Karpas-422 (cell line): Measurements from ENCODE around the gene LGALS7. TPM values are rescaled to one million over a fixed set of nuclear protein-coding genes. Genes with fewer than 3 reads are reported as not detected.
A peak's percentile ranks its signal among the peaks of the same experiment; 100 is the strongest.
"Not testable (repeated sequence)": the region's sequence is repeated elsewhere in the genome, so short reads cannot be mapped to it uniquely, and the experiment has no call there.

Source experiments
- DNase-seq: peaks from one replicate; pipeline ENCODE4 v3.0.0-alpha.2; 2015
- H2AFZ ChIP-seq: fragments of 200-600 bp; sonication (generic); 2 replicates; pipeline ENCODE4 v1.6.1; 2014; ENCODE audit warnings: antibody characterized with exemption, low read length, mixed read lengths
- H3K27ac ChIP-seq: fragments of 200-600 bp; sonication (generic); 2 replicates; pipeline ENCODE4 v1.5.1; 2014; ENCODE audit warnings: mild to moderate bottlenecking, low read length, moderate library complexity
- H3K27me3 ChIP-seq: fragments of 200-600 bp; sonication (generic); 2 replicates; pipeline ENCODE4 v1.6.1; 2014; ENCODE audit warnings: low read length, mixed read lengths
- H3K36me3 ChIP-seq: fragments of 200-600 bp; sonication (generic); 2 replicates; pipeline ENCODE4 v1.6.1; 2014; ENCODE audit warnings: low read length, mixed read lengths; ENCODE audit not compliant: insufficient read depth
- H3K4me1 ChIP-seq: fragments of 200-600 bp; sonication (generic); 2 replicates; pipeline ENCODE4 v1.6.1; 2014; ENCODE audit warnings: mild to moderate bottlenecking, low read length, mixed read lengths
- H3K4me2 ChIP-seq: fragments of 200-600 bp; sonication (generic); 2 replicates; pipeline ENCODE4 v1.6.1; 2014; ENCODE audit warnings: low read length, low read depth, mild to moderate bottlenecking; ENCODE audit not compliant: poor library complexity, severe bottlenecking
- H3K4me3 ChIP-seq: fragments of 200-600 bp; sonication (generic); 2 replicates; pipeline ENCODE4 v1.5.1; 2014; ENCODE audit warnings: mild to moderate bottlenecking, antibody characterized with exemption, low read length, mixed read lengths
- H3K79me2 ChIP-seq: fragments of 200-600 bp; sonication (generic); 2 replicates; pipeline ENCODE4 v1.6.1; 2014; ENCODE audit warnings: mild to moderate bottlenecking, low read length, mixed read lengths
- H3K9ac ChIP-seq: fragments of 200-600 bp; sonication (generic); 2 replicates; pipeline ENCODE4 v1.6.0; 2014; ENCODE audit warnings: low read length
- H3K9me2 ChIP-seq: fragments of 200-600 bp; sonication (generic), shearing (Covaris generic); replicated peaks from 2 replicates; pipeline ENCODE4 v1.6.0; 2014; ENCODE audit warnings: mild to moderate bottlenecking, low read length, moderate library complexity; ENCODE audit not compliant: insufficient read depth
- H3K9me3 ChIP-seq: fragments of 300-700, 200-600 bp; sonication (generic); 2 replicates; pipeline ENCODE4 v1.6.1; 2014; ENCODE audit warnings: low read length, mixed read lengths
- H4K20me1 ChIP-seq: fragments of 200-600 bp; sonication (generic); 2 replicates; pipeline ENCODE4 v1.6.1; 2014; ENCODE audit warnings: mild to moderate bottlenecking, antibody characterized with exemption, low read length, low read depth; ENCODE audit not compliant: insufficient read depth
- total RNA-seq: library from RNA; depleted of rRNA; stranded (reverse); fragments of >200 nt; shearing (Covaris generic); gene quantifications from 2 replicates; pipeline ENCODE4 v1.2.3, GENCODE V29; 2014; ENCODE audit warnings: low replicate concordance

The LGALS7 gene
- total RNA-seq, 1 experiment from 2014 or later: not detected

GRCh38 chr19:38770949-38771275 is 2.4 kb downstream of the LGALS7 start:
- not testable (repeated sequence) for H3K27me3 ChIP-seq, H3K4me2 ChIP-seq, DNase-seq, H4K20me1 ChIP-seq, H3K36me3 ChIP-seq, H2AFZ ChIP-seq, H3K9ac ChIP-seq, H3K4me1 ChIP-seq, H3K9me3 ChIP-seq, H3K27ac ChIP-seq, H3K79me2 ChIP-seq, H3K9me2 ChIP-seq, H3K4me3 ChIP-seq

- not testable (repeated sequence) for H3K4me3 ChIP-seq, H3K4me2 ChIP-seq, H3K9me3 ChIP-seq, H3K27me3 ChIP-seq, H3K9ac ChIP-seq, DNase-seq, H3K9me2 ChIP-seq, H3K79me2 ChIP-seq, H3K27ac ChIP-seq, H3K36me3 ChIP-seq, H4K20me1 ChIP-seq, H3K4me1 ChIP-seq, H2AFZ ChIP-seq
Observed at GRCh38 chr19:38770228-38770948, 2.9 kb downstream of the LGALS7 start.

GRCh38 chr19:38769635-38770211 is 3.6 kb downstream of the LGALS7 start:
- Histone ChIP-seq H3K9me2 (no peaks in the 10 kb centered on the region), H3K36me3 (no peaks in the 10 kb centered on the region), H2AFZ (0 out of 2 replicates have a peak overlapping the region, but pooled peaks have one; percentile 25), H3K4me1 (no peaks in the 10 kb centered on the region), H3K27me3 (no peaks in the 10 kb centered on the region), H3K9ac (peak overlapping the region; percentile 41; the same call in 1 of the 2 replicates), H3K4me2 (no peak overlapping the region), H3K79me2 (no peaks in the 10 kb centered on the region), H3K27ac (no peak overlapping the region), H3K4me3 (no peak overlapping the region), H4K20me1 (no peaks in the 10 kb centered on the region), H3K9me3 (no peaks in the 10 kb centered on the region)
- DNase-seq: peak; percentile 64

GRCh38 chr19:38766276-38767047 is 6.9 kb downstream of the LGALS7 start:
- Histone ChIP-seq H3K9ac (no peak overlapping the region), H3K36me3 (no peaks in the 10 kb centered on the region), H2AFZ (no peak overlapping the region), H3K4me3 (no peak overlapping the region), H3K9me3 (no peaks in the 10 kb centered on the region), H3K4me1 (peaks cover 6% of the 10 kb centered on the region), H3K9me2 (no peaks in the 10 kb centered on the region), H4K20me1 (no peaks in the 10 kb centered on the region), H3K27me3 (no peaks in the 10 kb centered on the region), H3K79me2 (no peaks in the 10 kb centered on the region), H3K27ac (no peak overlapping the region), H3K4me2 (no peak overlapping the region)
- no peak for DNase-seq

- Histone ChIP-seq H3K36me3 (no peaks in the 10 kb centered on the region), H3K9ac (no peak overlapping the region), H3K4me1 (peaks cover 6% of the 10 kb centered on the region), H4K20me1 (no peaks in the 10 kb centered on the region), H3K79me2 (no peaks in the 10 kb centered on the region), H3K4me2 (no peak overlapping the region), H3K27me3 (no peaks in the 10 kb centered on the region), H3K9me2 (no peaks in the 10 kb centered on the region), H3K9me3 (no peaks in the 10 kb centered on the region), H3K4me3 (no peak overlapping the region), H2AFZ (no peak overlapping the region), H3K27ac (no peak overlapping the region)
- no peak for DNase-seq
Observed at GRCh38 chr19:38765214-38765613, 8.1 kb downstream of the LGALS7 start.

- Histone ChIP-seq H4K20me1 (no peaks in the 10 kb centered on the region), H3K9ac (no peak overlapping the region), H3K27ac (no peak overlapping the region), H3K36me3 (no peaks in the 10 kb centered on the region), H3K79me2 (no peaks in the 10 kb centered on the region), H3K9me3 (no peaks in the 10 kb centered on the region), H3K4me3 (no peak overlapping the region), H2AFZ (no peak overlapping the region), H3K4me2 (no peak overlapping the region), H3K4me1 (peaks cover 6% of the 10 kb centered on the region), H3K9me2 (no peaks in the 10 kb centered on the region), H3K27me3 (no peaks in the 10 kb centered on the region)
- DNase-seq: no peak
Observed at GRCh38 chr19:38763795-38764220, 9.5 kb downstream of the LGALS7 start.

- H2AFZ ChIP-seq, H3K9me2 ChIP-seq, H3K36me3 ChIP-seq, H3K79me2 ChIP-seq, H3K4me1 ChIP-seq, H3K4me2 ChIP-seq, H3K9me3 ChIP-seq, DNase-seq, H3K27me3 ChIP-seq, H3K27ac ChIP-seq, H3K9ac ChIP-seq, H3K4me3 ChIP-seq, H4K20me1 ChIP-seq: not testable (repeated sequence)
Observed at GRCh38 chr19:38761884-38762389, 11.4 kb downstream of the LGALS7 start.

GRCh38 chr19:38760805-38761517 is 12.4 kb downstream of the LGALS7 start:
- not testable (repeated sequence) for H4K20me1 ChIP-seq, H3K27me3 ChIP-seq, H3K9me2 ChIP-seq, H3K4me3 ChIP-seq, H3K27ac ChIP-seq, H3K36me3 ChIP-seq, H3K4me2 ChIP-seq, DNase-seq, H3K4me1 ChIP-seq, H3K79me2 ChIP-seq, H2AFZ ChIP-seq, H3K9me3 ChIP-seq, H3K9ac ChIP-seq
